ENCODE measurements around the gene SH3D19.

SH3D19 gene

GRCh38 chr4:151233600-151233999 lies 91.8 kb downstream of the SH3D19 start:
- no peak for TF ChIP-seq CTCF (IDR thresholded peaks at IDR 0.05; ENCODE audit: insufficient read depth, low read depth, low read length, missing control alignments)
- no peak for DNase-seq (ENCODE audit: low read depth)
- no peak overlapping the region for H3K4me3 ChIP-seq (ENCODE audit: low read length)

DNA sequence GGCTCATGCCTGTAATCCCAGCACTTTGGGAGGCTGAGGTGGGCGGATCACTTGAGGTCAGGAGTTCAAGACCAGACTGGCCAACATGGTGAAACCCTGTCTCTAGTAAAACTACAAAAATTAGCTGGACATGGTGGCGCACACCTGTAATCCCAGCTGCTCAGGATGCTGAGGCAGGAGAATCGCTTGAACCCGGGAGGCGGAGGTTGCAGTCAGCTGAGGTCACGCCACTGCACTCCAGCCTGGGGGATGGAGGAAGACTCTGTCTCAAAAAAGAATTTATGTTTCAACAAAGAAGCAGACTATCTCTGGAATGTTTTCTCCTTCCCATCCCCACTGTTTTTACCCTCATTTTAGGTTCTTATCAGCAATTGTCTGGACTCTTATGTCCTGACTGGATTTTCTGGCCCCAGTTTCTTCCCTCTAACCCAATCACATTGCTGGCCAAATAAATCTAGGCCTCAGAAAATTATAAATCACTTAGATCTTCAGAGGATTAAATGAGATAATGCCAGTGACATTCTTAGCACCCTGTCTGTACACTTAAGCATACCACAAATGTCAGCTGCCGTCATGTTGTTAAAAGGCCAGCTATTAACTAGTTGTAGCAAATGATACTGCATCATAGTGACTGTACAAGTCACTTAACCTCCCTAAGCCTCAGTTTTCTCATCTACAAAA lies 93.3 kb downstream of the SH3D19 start:
- DNase-seq (ENCODE audit: low read depth) = no peak

DNA sequence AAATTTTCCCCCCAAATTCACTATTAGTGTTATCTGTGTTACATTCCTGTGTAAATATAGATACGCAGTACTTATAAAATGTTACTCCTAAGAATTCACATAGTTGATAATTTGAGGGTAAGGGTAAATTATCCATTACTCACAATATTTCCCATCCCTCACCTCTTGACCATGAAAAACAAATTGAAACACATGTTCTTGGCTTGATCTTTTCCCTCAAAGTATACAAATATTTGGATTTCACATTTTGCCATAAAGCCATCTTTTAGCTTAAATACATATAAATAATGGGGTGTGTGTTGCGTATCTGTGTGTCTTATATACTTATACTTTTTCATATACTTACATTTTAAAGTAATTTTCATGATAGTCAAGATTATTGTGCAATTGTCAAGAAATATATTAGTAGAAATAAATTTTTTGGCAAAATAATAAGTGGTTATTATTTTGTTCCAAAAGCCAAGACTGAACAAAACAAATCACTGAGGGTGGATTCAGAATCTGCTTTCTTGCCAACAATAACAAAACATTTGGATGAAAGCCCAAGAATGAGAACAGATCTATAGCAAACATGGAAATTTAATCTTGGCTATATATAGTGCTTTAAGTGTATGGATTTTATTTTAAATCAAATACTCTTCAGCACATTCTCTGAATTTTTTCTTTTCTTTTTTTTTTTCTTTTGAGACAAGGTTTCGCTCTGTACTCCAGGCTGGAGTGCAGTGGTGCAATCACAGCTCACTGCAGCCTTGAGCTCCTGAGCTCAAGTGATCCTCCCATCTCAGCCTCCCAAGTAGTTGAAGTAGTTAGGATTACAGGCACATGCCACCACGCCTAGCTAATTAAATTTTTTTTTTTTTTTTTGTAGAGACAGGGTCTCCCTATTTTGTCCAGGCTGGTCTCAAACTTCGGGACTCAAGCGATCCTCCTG lies 97.0 kb downstream of the SH3D19 start:
- no peak for TF ChIP-seq CTCF (IDR thresholded peaks at IDR 0.05; ENCODE audit: insufficient read depth, low read depth, low read length, missing control alignments)
- H3K4me3 ChIP-seq (ENCODE audit: low read length) = peak overlapping the region; percentile 40
- peak; percentile 10 for DNase-seq (ENCODE audit: low read depth)

More for the DNA sequence above, 93.3 kb downstream of the SH3D19 start:
- H3K4me3 ChIP-seq (ENCODE audit: low read length) = no peak overlapping the region
- TF ChIP-seq CTCF (IDR thresholded peaks at IDR 0.05; ENCODE audit: insufficient read depth, low read depth, low read length, missing control alignments) = no peak

DNA sequence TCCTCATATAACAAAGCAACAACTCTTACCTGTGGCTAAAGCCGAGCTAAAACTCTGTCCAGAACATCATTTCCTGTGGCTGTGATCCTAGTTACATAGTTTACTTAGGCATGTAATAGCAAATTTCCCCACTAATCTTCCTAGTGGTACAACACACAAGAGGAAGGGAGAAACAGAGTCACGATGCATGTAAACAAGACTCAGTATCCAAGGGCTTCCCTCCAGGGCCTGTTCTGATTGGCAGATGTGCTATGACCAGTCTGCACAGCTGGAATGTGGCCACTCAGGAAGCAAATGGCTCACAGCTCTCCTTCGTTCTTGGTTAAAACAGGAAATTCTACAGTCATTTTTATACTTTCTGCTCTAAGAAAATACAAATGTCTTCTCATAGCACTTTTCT lies 97.7 kb downstream of the SH3D19 start:
- DNase-seq (ENCODE audit: low read depth) = peak; percentile 94
- H3K4me3 ChIP-seq (ENCODE audit: low read length) = peak overlapping the region; percentile 40
- TF ChIP-seq CTCF (IDR thresholded peaks at IDR 0.05; ENCODE audit: insufficient read depth, low read depth, low read length, missing control alignments) = no peak

DNA sequence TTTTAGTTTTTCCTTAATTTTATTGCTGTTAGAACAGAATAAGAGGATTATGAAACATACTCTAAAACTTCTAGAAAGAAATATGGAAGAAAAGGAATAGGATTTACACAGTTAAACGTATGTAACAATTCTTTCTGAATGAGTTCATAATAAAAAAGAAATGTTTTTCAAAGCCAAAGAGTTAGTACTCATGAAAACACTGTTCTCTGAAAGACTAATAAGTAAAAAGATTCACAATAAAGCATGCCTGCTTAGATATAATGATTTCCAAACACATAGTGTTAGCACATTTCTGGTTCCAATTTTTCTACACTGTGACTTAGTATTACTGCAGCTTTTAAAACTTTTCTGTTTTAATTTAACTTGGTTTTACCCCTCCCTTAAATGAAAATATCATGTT lies 98.2 kb downstream of the SH3D19 start:
- H3K4me3 ChIP-seq (ENCODE audit: low read length) = peak overlapping the region; percentile 40
- no peak for TF ChIP-seq CTCF (IDR thresholded peaks at IDR 0.05; ENCODE audit: insufficient read depth, low read depth, low read length, missing control alignments)
- DNase-seq (ENCODE audit: low read depth) = no peak

DNA sequence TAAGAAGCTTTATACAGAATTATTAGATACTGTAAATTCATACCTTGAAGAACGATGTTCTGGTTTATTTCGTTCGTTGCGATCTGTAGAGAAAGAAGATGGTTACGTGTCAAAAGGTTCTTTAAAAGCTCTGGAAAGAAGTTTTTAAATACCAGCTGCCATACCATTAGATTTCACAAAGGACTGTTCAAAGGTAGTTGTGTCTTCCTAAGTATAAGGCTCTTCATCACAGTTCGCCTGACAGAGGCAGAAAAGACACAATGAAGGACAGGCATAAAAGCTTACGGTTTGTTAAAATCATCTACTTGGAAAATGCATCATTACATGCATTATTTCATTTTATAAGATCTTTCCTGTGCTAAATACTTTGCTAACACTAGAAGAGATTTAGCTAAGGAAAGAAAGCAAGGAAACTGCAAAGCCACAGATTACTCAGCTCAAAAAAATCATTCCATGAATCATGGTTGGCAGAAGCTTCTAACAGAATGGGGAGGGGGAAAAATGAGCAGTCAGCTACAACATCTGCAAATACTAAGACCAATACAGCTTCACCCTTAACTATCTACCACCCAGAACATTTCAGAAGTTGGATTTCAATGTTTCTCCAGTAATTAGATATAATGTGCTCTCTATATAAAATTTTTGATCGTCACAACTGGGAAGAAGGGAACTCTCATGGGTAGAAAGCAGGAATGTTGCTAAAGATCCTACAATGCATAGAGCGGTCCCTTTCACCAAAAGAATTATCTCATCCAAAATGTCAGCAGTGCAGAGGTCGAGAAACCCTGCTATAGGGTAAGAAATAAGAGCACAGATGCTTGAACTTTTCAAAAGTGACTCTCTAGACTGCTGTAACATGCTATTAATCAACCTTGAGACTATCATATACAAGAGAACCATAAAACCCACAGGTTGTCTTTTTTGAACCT lies 99.1 kb downstream of the SH3D19 start:
- peak; percentile 85 for DNase-seq (ENCODE audit: low read depth)
- H3K4me3 ChIP-seq (ENCODE audit: low read length) = peak overlapping the region; percentile 40
- TF ChIP-seq CTCF (IDR thresholded peaks at IDR 0.05; ENCODE audit: insufficient read depth, low read depth, low read length, missing control alignments) = no peak
